ENCODE results near the gene S100A11.
"Not testable (repeated sequence)": the region's sequence is repeated elsewhere in the genome, so short reads cannot be mapped to it uniquely, and the experiment has no call there.

The S100A11 gene

GRCh38 chr1:152036267-152037216, at the start of gene S100A11:
S100A11 (minus strand) TSS chr1:152037004; CDS start chr1:152036915, 89 bp downstream.
- DNase-seq, result peak; percentile 87

- DNase-seq, result no peak
Observed at GRCh38 chr1:152084853-152085252, 48.0 kb upstream of the S100A11 start.

GRCh38 chr1:152081026-152081425, 44.2 kb upstream of the S100A11 start:
- not testable (repeated sequence) for DNase-seq

- not testable (repeated sequence) for DNase-seq
Observed at GRCh38 chr1:152080494-152080893, 43.7 kb upstream of the S100A11 start.

- no peak for DNase-seq
Observed at GRCh38 chr1:152078831-152079441, 42.1 kb upstream of the S100A11 start.

- no peak for DNase-seq
Observed at GRCh38 chr1:152072311-152072710, 35.5 kb upstream of the S100A11 start.

GRCh38 chr1:152071123-152071522, 34.3 kb upstream of the S100A11 start:
- DNase-seq, result no peak

- DNase-seq, result no peak
Observed at GRCh38 chr1:152067929-152068328, 31.1 kb upstream of the S100A11 start.

- DNase-seq, result no peak
Observed at GRCh38 chr1:152067150-152067549, 30.3 kb upstream of the S100A11 start.

- no peak for DNase-seq
Observed at GRCh38 chr1:152061952-152062351, 25.1 kb upstream of the S100A11 start.

- DNase-seq, result no peak
Observed at GRCh38 chr1:152053375-152053774, 16.6 kb upstream of the S100A11 start.

GRCh38 chr1:152052606-152053005, 15.8 kb upstream of the S100A11 start:
- peak; percentile 77 for DNase-seq

- DNase-seq, result peak; percentile 21
Observed at GRCh38 chr1:152050886-152051675, 14.3 kb upstream of the S100A11 start.

GRCh38 chr1:152049291-152050083, 12.7 kb upstream of the S100A11 start:
- DNase-seq, result peak; percentile 55

GRCh38 chr1:152048416-152049009, 11.7 kb upstream of the S100A11 start:
- no peak for DNase-seq

GRCh38 chr1:152047730-152048415, 11.1 kb upstream of the S100A11 start:
- DNase-seq, result peak; percentile 99

- DNase-seq, result no peak
Observed at GRCh38 chr1:152047413-152047729, 10.6 kb upstream of the S100A11 start.

GRCh38 chr1:152044386-152044785, 7.6 kb upstream of the S100A11 start:
- peak; percentile 21 for DNase-seq

- DNase-seq, result no peak
Observed at GRCh38 chr1:152043870-152044269, 7.1 kb upstream of the S100A11 start.

GRCh38 chr1:152042030-152042429, 5.2 kb upstream of the S100A11 start:
- DNase-seq, result no peak

GRCh38 chr1:152039886-152040285, 3.1 kb upstream of the S100A11 start:
- DNase-seq, result no peak

GRCh38 chr1:152039461-152039860, 2.7 kb upstream of the S100A11 start:
- no peak for DNase-seq
